ENCODE measurements around the gene ENOX1.

DNA sequence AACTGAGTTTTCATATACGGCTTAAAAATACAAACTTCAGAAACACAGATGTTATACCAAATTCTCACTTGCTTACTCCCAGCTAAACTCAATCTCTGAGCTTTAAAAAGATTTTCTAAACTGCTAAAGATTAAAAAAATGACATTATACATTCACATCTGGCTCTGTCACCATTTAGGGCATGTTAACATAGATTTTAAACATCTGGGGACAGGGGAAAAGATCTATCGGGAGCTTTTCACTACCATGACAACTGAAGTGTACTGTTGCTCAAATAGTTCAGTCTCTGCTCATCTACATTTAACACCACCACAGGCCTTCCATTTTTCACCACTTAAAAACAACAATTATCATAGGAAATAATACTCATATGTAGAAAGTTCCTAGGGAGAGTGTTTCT is 190.8 kb downstream of the ENOX1 start:
- no peak for TF ChIP-seq POLR2AphosphoS5 (IDR thresholded peaks at IDR 0.05; ENCODE audit: borderline replicate concordance, low read depth, low read length)
- TF ChIP-seq FOXP2 (optimal IDR thresholded peaks at IDR 0.05; ENCODE audit: control extremely low read depth, extremely low read length, insufficient read depth), result no peak

Measured in SK-N-MC (cell line).